Stimulated activated effector memory CD8-positive, alpha-beta T cell treated with anti-CD3 and anti-CD28 coated beads, Interleukin-12 subunit alpha, Interleukin-12 subunit beta, amount 100 ng/mL, for 72 hours (primary cell): ENCODE data around the gene CD52.
"Not testable (repeated sequence)": the region's sequence is repeated elsewhere in the genome, so short reads cannot be mapped to it uniquely, and the experiment has no call there.

Experiments
- ATAC-seq: fragments of 150-1000 bp; cut with Tn5 transposase; 2 replicates; pipeline ENCODE4 v1.10.0; 2021
- DNase-seq, 2 donors: peaks; one replicate each; pipeline ENCODE4 v3.0.0; 2021 to 2022; ENCODE audit warnings: low spot score in 2 of 2
- H3K27ac Mint-ChIP-seq: one replicate; pipeline ENCODE4 v1.8.0; 2022; ENCODE audit warnings: mild to moderate bottlenecking, mixed read lengths
- H3K36me3 Mint-ChIP-seq: one replicate; pipeline ENCODE4 v1.8.0; 2022; ENCODE audit warnings: mild to moderate bottlenecking, mixed read lengths
- H3K4me1 Mint-ChIP-seq: one replicate; pipeline ENCODE4 v1.8.0; 2022; ENCODE audit warnings: mixed read lengths
- H3K4me3 Mint-ChIP-seq: one replicate; pipeline ENCODE4 v1.8.0; 2022; ENCODE audit warnings: mild to moderate bottlenecking, mixed read lengths
- H3K9me3 Mint-ChIP-seq: one replicate; pipeline ENCODE4 v1.8.0; 2022; ENCODE audit warnings: mixed read lengths

Gene CD52

DNA sequence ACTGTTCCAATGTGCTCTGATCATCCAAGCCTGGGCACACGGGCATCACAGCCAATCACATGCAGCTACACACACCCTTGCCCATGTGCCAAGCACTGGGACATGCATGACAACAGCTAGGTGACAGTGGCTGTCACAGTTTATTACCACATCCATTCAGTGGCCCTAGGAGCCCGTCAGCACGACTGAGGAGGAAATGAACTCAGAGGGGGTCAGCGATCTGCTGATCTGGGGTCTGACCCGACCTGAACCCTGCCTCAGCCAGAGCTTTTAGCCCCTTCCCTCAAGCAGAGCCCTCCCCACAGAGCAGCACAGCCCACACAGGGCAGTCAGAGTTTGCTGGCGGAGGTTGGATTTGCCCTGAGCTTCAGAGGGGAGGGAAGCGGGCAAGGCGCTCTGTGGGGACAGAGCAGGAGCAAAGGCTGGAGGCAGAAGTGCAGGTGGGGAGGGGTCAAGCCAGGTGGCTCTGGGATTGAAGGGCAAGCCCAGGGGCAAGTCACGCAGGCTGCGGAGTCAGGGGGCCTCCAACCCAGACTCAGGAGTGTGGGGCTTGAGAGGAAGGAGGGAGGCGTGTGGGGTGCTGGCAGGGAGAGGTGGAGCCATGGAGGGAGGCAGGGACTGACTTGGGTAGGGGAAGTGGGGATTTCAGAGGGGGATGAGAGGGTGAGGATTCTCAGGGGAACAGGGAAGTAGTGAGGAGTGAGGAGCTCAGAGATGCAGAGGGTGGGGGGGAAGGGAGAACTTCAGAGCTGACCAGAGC is 27.5 kb upstream of the CD52 start:
- peak overlapping the region; percentile 76 for H3K4me3 Mint-ChIP-seq
- peaks cover 71% of the 10 kb centered on the region for H3K4me1 Mint-ChIP-seq
- peak overlapping the region; percentile 93 for H3K27ac Mint-ChIP-seq
- H3K9me3 Mint-ChIP-seq = no peaks in the 10 kb centered on the region
- ATAC-seq = peak; percentile 31
- peaks cover 33% of the 10 kb centered on the region for H3K36me3 Mint-ChIP-seq
- no peak for DNase-seq

DNA sequence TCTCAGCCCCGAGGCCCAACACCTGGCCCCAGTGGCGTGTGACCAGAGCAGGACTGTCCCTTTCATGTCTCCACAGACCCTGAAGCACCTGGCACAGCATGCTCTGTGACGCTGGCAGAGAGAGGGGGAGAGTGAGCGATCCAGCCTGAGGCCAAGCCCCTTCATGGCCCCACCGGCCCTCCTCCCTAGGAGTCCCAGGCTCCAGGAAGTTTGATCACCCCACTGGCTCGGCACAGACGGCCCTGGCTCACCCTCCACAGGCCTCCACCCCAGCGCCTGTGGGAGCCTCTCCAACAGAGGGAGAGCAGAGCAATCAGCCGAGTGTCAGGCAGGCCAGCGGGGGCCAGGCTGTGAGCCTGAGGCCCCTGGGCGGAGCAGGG is 26.9 kb upstream of the CD52 start:
- Mint-ChIP-seq H3K36me3 (peaks cover 33% of the 10 kb centered on the region), H3K4me3 (no peak overlapping the region), H3K9me3 (no peaks in the 10 kb centered on the region), H3K4me1 (peaks cover 71% of the 10 kb centered on the region), H3K27ac (peak overlapping the region; percentile 93)
- DNase-seq (no peak), ATAC-seq (no peak)

DNA sequence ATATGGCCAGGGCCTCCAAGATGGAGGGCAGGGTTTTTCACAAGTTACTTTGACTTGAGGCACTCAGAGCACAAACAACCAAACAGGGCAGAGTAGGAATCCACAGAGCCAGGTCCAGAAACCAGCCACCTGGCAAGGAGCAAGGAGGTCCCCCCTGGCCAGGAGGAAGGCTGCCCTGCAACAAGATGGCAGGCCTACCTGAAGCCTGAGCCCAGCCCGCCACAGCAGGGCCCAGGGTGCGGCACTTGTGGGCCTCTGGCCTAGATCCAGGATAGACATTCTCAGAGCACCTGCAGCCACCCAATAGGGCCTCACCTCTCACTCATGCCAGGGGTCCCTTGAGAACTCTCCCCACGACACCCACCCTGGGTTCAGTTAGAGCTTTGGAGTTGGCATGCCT is 26.3 kb upstream of the CD52 start:
- H3K4me1 Mint-ChIP-seq = peaks cover 71% of the 10 kb centered on the region
- peaks cover 33% of the 10 kb centered on the region for H3K36me3 Mint-ChIP-seq
- H3K27ac Mint-ChIP-seq = peak overlapping the region; percentile 93
- H3K4me3 Mint-ChIP-seq = no peak overlapping the region
- DNase-seq = no peak
- no peaks in the 10 kb centered on the region for H3K9me3 Mint-ChIP-seq
- ATAC-seq = no peak

DNA sequence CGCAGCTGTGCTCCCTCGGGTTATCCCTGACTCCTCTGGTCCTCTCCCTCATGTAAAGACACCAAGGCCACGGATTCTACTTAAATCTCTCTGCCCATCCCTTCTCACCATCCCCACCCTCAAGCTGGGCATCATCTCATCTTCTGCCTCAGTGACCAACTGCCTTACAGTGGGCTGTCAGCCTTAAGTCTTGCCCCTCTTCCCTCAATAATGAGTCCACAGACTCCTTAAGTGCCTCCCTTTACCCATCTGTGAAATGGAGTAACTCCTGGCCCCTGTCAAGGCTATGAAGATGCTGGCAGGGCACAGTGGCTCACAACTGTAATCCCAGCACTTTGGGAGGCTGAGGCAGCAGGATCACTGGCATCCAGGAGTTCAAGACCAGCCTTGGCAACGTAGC is 25.8 kb upstream of the CD52 start:
- DNase-seq (no peak), ATAC-seq (no peak)
- H3K4me3 Mint-ChIP-seq = no peak overlapping the region
- peak overlapping the region; percentile 93 for H3K27ac Mint-ChIP-seq
- H3K36me3 Mint-ChIP-seq = peaks cover 33% of the 10 kb centered on the region
- peaks cover 68% of the 10 kb centered on the region for H3K4me1 Mint-ChIP-seq
- H3K9me3 Mint-ChIP-seq = no peaks in the 10 kb centered on the region

DNA sequence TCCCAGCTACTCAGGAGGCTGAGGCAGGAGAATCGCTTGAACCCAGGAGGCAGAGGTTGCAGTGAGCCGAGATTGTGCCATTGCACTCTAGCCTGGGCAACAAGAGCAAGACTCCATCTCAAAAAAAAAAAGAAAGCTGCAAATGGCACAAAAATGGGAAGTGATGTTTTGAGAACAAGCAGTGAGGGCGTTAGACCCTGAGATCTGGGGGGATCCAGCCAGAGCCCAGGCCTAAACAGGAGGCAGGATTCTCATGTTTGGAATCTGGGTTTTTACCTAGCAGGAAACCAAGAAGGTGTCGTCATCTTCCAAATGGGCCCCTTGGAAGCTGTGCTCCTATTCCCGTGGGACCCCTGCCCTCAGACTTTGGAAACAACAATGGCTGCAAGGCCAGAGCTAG is 25.0 kb upstream of the CD52 start:
- Mint-ChIP-seq H3K27ac (peak overlapping the region; percentile 93), H3K4me1 (peaks cover 60% of the 10 kb centered on the region), H3K36me3 (peaks cover 33% of the 10 kb centered on the region)
- not testable (repeated sequence) for DNase-seq, H3K4me3 Mint-ChIP-seq, ATAC-seq, H3K9me3 Mint-ChIP-seq

GRCh38 chr1:26293911-26294463 is 23.8 kb upstream of the CD52 start:
- no peak overlapping the region for H3K4me3 Mint-ChIP-seq
- H3K4me1 Mint-ChIP-seq = peaks cover 47% of the 10 kb centered on the region
- DNase-seq = no peak
- no peak overlapping the region for H3K27ac Mint-ChIP-seq
- H3K9me3 Mint-ChIP-seq = no peaks in the 10 kb centered on the region
- no peak for ATAC-seq
- peaks cover 27% of the 10 kb centered on the region for H3K36me3 Mint-ChIP-seq

GRCh38 chr1:26295194-26296138 is 22.3 kb upstream of the CD52 start:
- no peak overlapping the region for H3K4me3 Mint-ChIP-seq
- DNase-seq = no peak
- peaks cover 12% of the 10 kb centered on the region for H3K36me3 Mint-ChIP-seq
- H3K4me1 Mint-ChIP-seq = peaks cover 37% of the 10 kb centered on the region
- H3K27ac Mint-ChIP-seq = peak overlapping the region; percentile 71
- H3K9me3 Mint-ChIP-seq = no peaks in the 10 kb centered on the region
- no peak for ATAC-seq

DNA sequence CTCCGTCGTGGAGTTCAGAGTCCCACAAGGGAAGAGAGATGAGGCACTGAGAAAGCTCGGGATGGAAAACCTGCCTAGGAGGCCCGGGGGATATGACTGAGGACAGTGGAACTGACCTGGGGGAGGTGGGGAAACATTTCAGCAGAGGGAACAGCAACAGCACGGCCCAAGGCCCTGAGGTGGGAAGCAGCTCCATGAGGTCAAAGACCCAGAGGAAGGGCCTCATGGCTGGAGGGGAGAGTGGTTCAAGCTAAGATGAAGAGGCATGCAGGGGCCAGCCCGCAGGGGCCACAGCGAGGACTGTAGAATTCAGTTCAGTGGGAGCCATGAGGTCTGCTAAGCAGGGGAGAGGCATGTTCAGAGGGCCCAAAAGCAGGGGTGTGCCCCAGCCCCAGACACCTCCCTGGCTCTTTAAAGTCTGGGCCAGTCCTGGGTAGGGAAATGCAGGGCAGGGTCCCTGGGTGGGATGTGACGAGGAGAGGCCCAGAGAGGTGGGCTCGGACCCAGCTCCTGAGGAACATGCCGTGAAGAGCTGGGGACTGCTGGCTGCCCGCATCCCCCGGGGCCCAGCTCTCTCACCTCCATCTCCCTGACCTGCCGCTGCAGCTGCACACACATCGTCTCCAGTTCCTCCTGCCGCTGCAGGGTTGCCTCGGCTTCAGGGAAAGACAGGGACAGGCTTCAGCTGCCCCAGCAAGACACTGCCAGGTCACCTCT is 21.3 kb upstream of the CD52 start:
- no peak for DNase-seq
- Mint-ChIP-seq H3K4me3 (no peak overlapping the region), H3K4me1 (peaks cover 34% of the 10 kb centered on the region), H3K27ac (peak overlapping the region; percentile 71), H3K9me3 (no peaks in the 10 kb centered on the region), H3K36me3 (peaks cover 10% of the 10 kb centered on the region)
- ATAC-seq = no peak

GRCh38 chr1:26297057-26297790 is 20.5 kb upstream of the CD52 start:
- Mint-ChIP-seq H3K9me3 (no peaks in the 10 kb centered on the region), H3K27ac (peak overlapping the region; percentile 71), H3K36me3 (peaks cover 4% of the 10 kb centered on the region), H3K4me3 (no peak overlapping the region), H3K4me1 (peaks cover 27% of the 10 kb centered on the region)
- no peak for ATAC-seq
- DNase-seq = no peak

DNA sequence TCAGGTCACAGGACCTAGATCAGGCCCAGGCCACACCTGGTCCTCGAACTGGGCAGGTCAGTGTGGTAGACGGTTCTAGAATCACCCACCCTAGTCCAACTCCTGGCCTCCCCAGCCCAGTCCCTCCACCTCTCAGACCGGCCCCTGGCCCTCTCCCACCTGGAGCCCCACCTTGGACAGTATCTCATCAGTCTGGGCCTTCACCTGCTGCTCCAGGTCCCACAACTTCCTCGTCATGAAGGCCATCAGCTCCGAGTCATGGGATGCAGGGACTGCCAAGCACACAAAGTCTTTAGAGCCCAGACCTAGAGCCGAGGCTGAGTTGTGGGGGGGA is 20.0 kb upstream of the CD52 start:
- H3K36me3 Mint-ChIP-seq = no peaks in the 10 kb centered on the region
- H3K9me3 Mint-ChIP-seq = no peaks in the 10 kb centered on the region
- H3K4me3 Mint-ChIP-seq = no peak overlapping the region
- no peak for DNase-seq
- H3K27ac Mint-ChIP-seq = no peak overlapping the region
- no peak for ATAC-seq
- H3K4me1 Mint-ChIP-seq = peaks cover 24% of the 10 kb centered on the region

DNA sequence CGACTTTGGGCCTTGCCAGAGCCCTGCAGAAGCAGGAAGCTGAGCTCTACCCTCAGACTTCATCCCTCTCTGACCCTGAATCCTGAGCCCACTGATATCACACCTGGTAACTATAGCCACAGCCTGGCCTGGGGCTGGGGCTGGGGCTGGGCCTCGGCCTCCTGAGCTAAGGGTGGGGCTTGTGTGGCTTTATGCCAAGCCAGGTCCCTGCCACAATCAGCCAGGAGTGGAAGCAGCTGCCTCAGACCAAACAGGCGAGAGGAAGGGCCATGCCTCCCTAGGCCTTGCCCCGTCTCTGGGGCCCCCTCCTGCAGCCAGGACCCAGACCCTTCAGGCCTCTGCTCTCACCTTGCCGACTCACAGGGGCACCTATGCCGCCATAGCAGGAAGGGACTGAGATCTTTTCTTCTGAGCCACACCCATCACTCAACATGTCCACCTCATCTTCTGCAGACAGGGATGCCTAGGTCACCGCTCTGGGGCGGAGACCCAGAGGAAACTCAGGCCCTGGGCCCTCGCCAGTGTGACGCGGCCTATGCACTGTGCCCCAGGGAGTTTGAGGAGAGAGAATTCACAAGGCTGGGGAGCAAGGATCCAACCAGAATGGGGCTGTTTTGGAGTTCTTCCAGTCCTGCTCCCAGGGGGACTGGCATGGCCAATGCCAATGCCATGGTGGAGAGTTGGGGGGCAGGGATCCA is 17.0 kb upstream of the CD52 start:
- Mint-ChIP-seq H3K36me3 (no peaks in the 10 kb centered on the region), H3K27ac (peak overlapping the region; percentile 87), H3K4me3 (no peak overlapping the region), H3K9me3 (no peaks in the 10 kb centered on the region), H3K4me1 (peaks cover 23% of the 10 kb centered on the region)
- DNase-seq = no peak
- ATAC-seq = no peak

DNA sequence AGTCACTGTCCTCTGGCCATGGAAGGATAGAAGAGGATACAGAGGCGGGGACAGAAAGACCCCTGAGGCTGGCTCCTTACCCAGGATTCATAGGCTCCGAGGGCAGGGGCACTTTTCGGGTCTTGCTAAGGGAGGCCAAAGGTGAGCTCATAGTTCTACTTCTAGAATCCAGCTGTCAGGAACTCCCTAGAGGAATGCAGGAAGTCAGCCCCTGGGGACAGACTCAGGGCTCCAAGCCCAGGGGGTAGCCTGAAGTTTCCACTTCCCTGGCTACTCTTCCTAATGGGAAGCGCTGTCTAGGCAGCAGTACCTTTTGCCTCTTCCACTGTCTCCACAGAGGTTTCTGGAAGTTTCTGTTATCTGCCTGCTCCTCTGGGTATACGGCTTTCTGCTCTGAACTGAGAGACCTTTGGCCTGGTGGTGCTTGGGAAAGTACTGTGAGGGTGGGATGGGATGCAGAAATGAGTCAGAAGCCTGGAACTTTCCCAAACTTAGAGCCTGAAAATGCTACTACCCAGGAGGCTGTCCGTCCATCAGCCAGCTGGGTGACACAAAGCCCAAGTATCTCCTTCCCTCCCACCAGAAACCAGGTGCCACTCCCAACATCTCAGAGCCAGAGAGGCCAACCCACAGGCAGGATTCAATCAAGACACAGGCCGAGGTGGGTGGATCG is 14.9 kb upstream of the CD52 start:
- H3K9me3 Mint-ChIP-seq = no peaks in the 10 kb centered on the region
- no peaks in the 10 kb centered on the region for H3K36me3 Mint-ChIP-seq
- no peak overlapping the region for H3K4me3 Mint-ChIP-seq
- H3K27ac Mint-ChIP-seq = no peak overlapping the region
- ATAC-seq (no peak), DNase-seq (no peak)
- peaks cover 31% of the 10 kb centered on the region for H3K4me1 Mint-ChIP-seq

DNA sequence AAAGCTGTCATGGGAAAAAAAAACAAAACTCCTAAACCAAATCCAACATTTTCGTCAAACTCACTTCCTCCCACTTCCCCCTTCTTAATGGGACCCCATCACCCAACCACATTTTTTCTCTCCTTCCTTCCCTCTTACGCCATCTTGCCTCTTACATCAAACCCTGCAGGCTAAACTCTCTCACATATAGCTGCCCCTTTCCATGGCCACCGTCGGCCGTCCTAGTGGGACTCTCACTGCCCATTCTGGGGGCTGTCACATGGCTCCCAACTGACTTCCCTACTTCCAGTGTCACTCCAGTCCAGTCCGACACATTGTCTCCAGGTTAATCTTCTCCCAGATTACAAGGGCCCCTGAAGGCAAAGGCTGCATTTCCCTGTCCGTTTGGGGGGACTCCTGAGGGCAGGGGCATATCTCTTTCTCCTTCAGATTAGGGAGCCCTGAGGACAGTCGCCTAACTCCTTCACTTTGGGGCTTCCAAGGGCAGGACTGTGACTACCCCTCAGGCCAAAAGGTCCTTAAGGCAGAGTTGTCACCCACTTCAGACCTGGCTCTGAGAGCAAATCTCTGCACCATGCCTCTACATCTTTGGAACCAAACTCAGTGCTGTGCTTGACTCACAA is 12.0 kb upstream of the CD52 start:
- peak overlapping the region; percentile 99 for H3K27ac Mint-ChIP-seq
- peak overlapping the region; percentile 100 for H3K4me3 Mint-ChIP-seq
- peaks cover 32% of the 10 kb centered on the region for H3K4me1 Mint-ChIP-seq
- ATAC-seq (no peak), DNase-seq (peak in 1 of 2 donors; percentile 56)
- H3K36me3 Mint-ChIP-seq = no peaks in the 10 kb centered on the region
- H3K9me3 Mint-ChIP-seq = no peaks in the 10 kb centered on the region
